PC-9 (cell line): ENCODE data around the gene SHISA3. TPM values are rescaled to one million over a fixed set of nuclear protein-coding genes. Genes with fewer than 3 reads are reported as not detected.

Experiments
- BruUV-seq: library from RNA; stranded (reverse); fragments of 400-500 nt; replicated peaks from 2 replicates; lab custom pipeline; 2021; lab: Mats Ljungman, UMichigan
- CTCF ChIA-PET: fragments of 300-600 bp; sonication (Branson Sonifier 250); formaldehyde crosslinking; loops from one replicate; lab custom pipeline; 2022; ENCODE audit warnings: antibody characterized with exemption; lab: Charles Lee
- POLR2A ChIA-PET: fragments of 300-600 bp; sonication (Branson Sonifier 250); formaldehyde crosslinking; loops from one replicate; lab custom pipeline; 2022; ENCODE audit warnings: antibody characterized with exemption; ENCODE audit not compliant: unreplicated experiment; lab: Charles Lee
- DNase-seq, 2 experiments: peaks; one replicate each; pipeline versions ENCODE4 v3.0.0 to v3.0.0-alpha.2; 2015 to 2022; ENCODE audit warnings: mixed read lengths in 1 of 2
- H2AFZ ChIP-seq: fragments of 200-600 bp; sonication (generic); 2 replicates; pipeline ENCODE4 v1.8.1; 2017; ENCODE audit warnings: antibody characterized with exemption
- H3F3A ChIP-seq: fragments of 200-600 bp; sonication (generic); 2 replicates; pipeline ENCODE4 v1.8.1; 2017; ENCODE audit warnings: antibody characterized with exemption, mild to moderate bottlenecking, low read depth; ENCODE audit not compliant: insufficient read depth
- H3K27ac ChIP-seq: fragments of 200-600 bp; sonication (generic); 2 replicates; pipeline ENCODE4 v1.6.1; 2016; ENCODE audit warnings: mixed run types
- H3K27me3 ChIP-seq: fragments of 200-600 bp; sonication (generic); 2 replicates; pipeline ENCODE4 v1.6.1; 2016; ENCODE audit warnings: low read depth, mixed run types; ENCODE audit not compliant: insufficient read depth
- H3K36me3 ChIP-seq: fragments of 200-600 bp; sonication (generic); 2 replicates; pipeline ENCODE4 v1.6.1; 2016; ENCODE audit warnings: low read depth, mixed run types
- H3K4me1 ChIP-seq: fragments of 200-600 bp; sonication (generic); replicated peaks from 2 replicates; pipeline ENCODE4 v1.6.1; 2016; ENCODE audit warnings: mixed run types; ENCODE audit not compliant: insufficient read depth
- H3K4me2 ChIP-seq: fragments of 200-600 bp; sonication (generic); 2 replicates; pipeline ENCODE4 v1.6.1; 2017; ENCODE audit warnings: mixed run types
- H3K4me3 ChIP-seq: fragments of 200-600 bp; sonication (generic); 2 replicates; pipeline ENCODE4 v1.6.1; 2016; ENCODE audit warnings: mixed run types
- H3K79me2 ChIP-seq: fragments of 200-600 bp; sonication (generic); 2 replicates; pipeline ENCODE4 v1.6.1; 2017; ENCODE audit warnings: low read depth, mixed run types
- H3K9me2 ChIP-seq: fragments of 200-600 bp; sonication (generic); 2 replicates; pipeline ENCODE4 v1.8.1; 2017; ENCODE audit warnings: mild to moderate bottlenecking; ENCODE audit not compliant: insufficient read depth
- H3K9me3 ChIP-seq: fragments of 200-600 bp; sonication (generic); 2 replicates; pipeline ENCODE4 v1.8.1; 2016; ENCODE audit warnings: low read depth; ENCODE audit not compliant: insufficient read depth
- H4K20me1 ChIP-seq: fragments of 200-600 bp; sonication (generic); 2 replicates; pipeline ENCODE4 v1.8.1; 2017; ENCODE audit not compliant: insufficient read depth
- CTCF ChIP-seq: fragments of 200-600 bp; sonication (generic); conservative IDR thresholded peaks from 2 replicates; pipeline ENCODE4 v1.6.1; 2017; ENCODE audit warnings: mixed run types, antibody characterized with exemption, mild to moderate bottlenecking, moderate library complexity
- EZH2 ChIP-seq: fragments of 200-600 bp; sonication (generic); IDR thresholded peaks from 2 replicates; pipeline ENCODE4 v1.8.0; 2017; ENCODE audit warnings: antibody characterized with exemption, low read depth
- intact Hi-C: fragments of 100-400 bp; cut with micrococcal nuclease; formaldehyde crosslinking; loops from one replicate; pipeline ENCODE4 v1.10.0; 2022; ENCODE audit not compliant: unreplicated experiment
- total RNA-seq: library from RNA; stranded (reverse); gene quantifications from 2 replicates; pipeline ENCODE4 v1.2.3, GENCODE V29; 2021

Gene SHISA3
- total RNA-seq, 1 experiment from 2014 or later = not detected

GRCh38 chr4:42411803-42412202, 14.5 kb downstream of the SHISA3 start:
- no peak for DNase-seq
- Histone ChIP-seq H3K27ac (no peak overlapping the region), H3K9me3 (0 out of 2 replicates have a peak, but pooled peaks cover 4% of the 10 kb centered on the region), H3K4me1 (0 out of 2 replicates have a peak, but pooled peaks cover 4% of the 10 kb centered on the region), H3K79me2 (no peaks in the 10 kb centered on the region), H3K27me3 (peaks cover 6% of the 10 kb centered on the region; the same call in 1 of the 2 replicates), H2AFZ (no peak overlapping the region), H4K20me1 (no peaks in the 10 kb centered on the region), H3K36me3 (no peaks in the 10 kb centered on the region), H3K4me3 (no peak overlapping the region), H3K4me2 (no peak overlapping the region), H3F3A (no peaks in the 10 kb centered on the region; the same call in 1 of the 2 replicates), H3K9me2 (no peaks in the 10 kb centered on the region; the same call in 1 of the 2 replicates)
- ChIA-PET CTCF (no interaction called here), POLR2A (no interaction called here)
- intact Hi-C loops = no loop called here
- no TSS peak for BruUV-seq
- TF ChIP-seq EZH2 (no peak), CTCF (no peak)

GRCh38 chr4:42412251-42412650, 15.0 kb downstream of the SHISA3 start:
- no peaks in the 10 kb centered on the region; the same call in 1 of the 2 replicates for H3K9me2 ChIP-seq
- no peak overlapping the region for H3K4me2 ChIP-seq
- H3K27me3 ChIP-seq = peaks cover 6% of the 10 kb centered on the region; the same call in 1 of the 2 replicates
- no peak for TF ChIP-seq CTCF
- TF ChIP-seq EZH2 = no peak
- H3F3A ChIP-seq = no peaks in the 10 kb centered on the region; the same call in 1 of the 2 replicates
- peak in 1 of 2 experiments; percentile 49 for DNase-seq
- intact Hi-C loops = no loop called here
- no peak overlapping the region for H2AFZ ChIP-seq
- BruUV-seq = no TSS peak
- CTCF ChIA-PET = no interaction called here
- H3K4me3 ChIP-seq = no peak overlapping the region
- H3K4me1 ChIP-seq = 0 out of 2 replicates have a peak, but pooled peaks cover 4% of the 10 kb centered on the region
- H3K36me3 ChIP-seq = no peaks in the 10 kb centered on the region
- H3K27ac ChIP-seq = no peak overlapping the region
- H3K79me2 ChIP-seq = no peaks in the 10 kb centered on the region
- POLR2A ChIA-PET = no interaction called here
- H3K9me3 ChIP-seq = 0 out of 2 replicates have a peak, but pooled peaks cover 4% of the 10 kb centered on the region
- H4K20me1 ChIP-seq = no peaks in the 10 kb centered on the region

GRCh38 chr4:42415281-42415680, 18.0 kb downstream of the SHISA3 start:
- H3K79me2 ChIP-seq = no peaks in the 10 kb centered on the region
- POLR2A ChIA-PET = no interaction called here
- H3K36me3 ChIP-seq = no peaks in the 10 kb centered on the region
- no peak for TF ChIP-seq CTCF
- no peak overlapping the region for H3K4me3 ChIP-seq
- no peaks in the 10 kb centered on the region for H3K9me3 ChIP-seq
- BruUV-seq = no TSS peak
- H3K4me2 ChIP-seq = no peak overlapping the region
- no peaks in the 10 kb centered on the region; the same call in 1 of the 2 replicates for H3F3A ChIP-seq
- intact Hi-C loops = no loop called here
- H2AFZ ChIP-seq = no peak overlapping the region
- H3K9me2 ChIP-seq = no peaks in the 10 kb centered on the region; the same call in 1 of the 2 replicates
- no peak overlapping the region for H3K27ac ChIP-seq
- no peaks in the 10 kb centered on the region for H4K20me1 ChIP-seq
- peaks cover 17% of the 10 kb centered on the region for H3K27me3 ChIP-seq
- no peak for DNase-seq
- CTCF ChIA-PET = no interaction called here
- H3K4me1 ChIP-seq = 0 out of 2 replicates have a peak, but pooled peaks cover 4% of the 10 kb centered on the region
